Ishikawa (cell line): ENCODE results near the gene SLC39A5.

Experiments
- CEBPB ChIP-seq: IDR thresholded peaks from 2 replicates; pipeline ENCODE4 v1.6.1; 2012
- CREB1 ChIP-seq: IDR thresholded peaks from 2 replicates; pipeline ENCODE4 v1.6.1; 2012; ENCODE audit warnings: low read depth
- EGR1 ChIP-seq: IDR thresholded peaks from 2 replicates; pipeline ENCODE4 v1.6.1; 2012
- FOXM1 ChIP-seq: IDR thresholded peaks from 2 replicates; pipeline ENCODE4 v1.6.1; 2012; ENCODE audit warnings: low read depth, borderline replicate concordance
- RAD21 ChIP-seq: IDR thresholded peaks from 2 replicates; pipeline ENCODE4 v1.6.1; 2012; ENCODE audit warnings: low read depth
- TAF1 ChIP-seq: IDR thresholded peaks from 2 replicates; pipeline ENCODE4 v1.6.1; 2012; ENCODE audit warnings: low read depth, mild to moderate bottlenecking
- TCF12 ChIP-seq: IDR thresholded peaks from 2 replicates; pipeline ENCODE4 v1.6.1; 2012; ENCODE audit warnings: low read depth
- YY1 ChIP-seq: IDR thresholded peaks from 2 replicates; pipeline ENCODE4 v1.6.1; 2012; ENCODE audit warnings: low read depth
- TF ChIP-seq, protein P1 (sequence below): IDR thresholded peaks from 2 replicates; pipeline ENCODE4 v1.6.1; 2012; ENCODE audit warnings: low read depth, mild to moderate bottlenecking
- TF ChIP-seq, protein P2 (sequence below): IDR thresholded peaks from 2 replicates; pipeline ENCODE4 v1.6.1; 2012
- TF ChIP-seq, protein P3 (sequence below): IDR thresholded peaks from 2 replicates; pipeline ENCODE4 v1.6.1; 2012

DNA sequence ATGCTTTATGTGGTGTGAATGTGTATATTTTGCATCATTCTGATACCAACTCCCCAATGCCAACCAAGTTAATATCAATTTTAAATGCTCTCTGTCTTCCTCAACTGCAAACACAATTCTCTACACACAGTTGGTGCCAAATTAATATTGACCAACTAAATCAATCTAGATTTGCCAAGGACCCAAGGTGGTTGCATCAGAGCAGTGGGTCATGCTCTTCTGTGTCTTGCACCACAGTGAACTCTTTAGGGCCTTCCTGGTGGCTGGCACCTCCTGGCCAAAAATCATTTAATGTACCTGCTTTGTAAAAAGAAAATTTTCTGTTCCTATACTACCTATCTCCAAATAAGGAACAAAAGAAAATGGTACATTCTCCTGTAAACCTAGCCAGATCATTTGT is 51.0 kb downstream of the SLC39A5 start:
- TF ChIP-seq EGR1 (no peak), CEBPB (no peak), FOXM1 (no peak), YY1 (no peak), RAD21 (no peak), TAF1 (no peak), TCF12 (no peak), CREB1 (no peak)
- TF ChIP-seq, protein P1, sequence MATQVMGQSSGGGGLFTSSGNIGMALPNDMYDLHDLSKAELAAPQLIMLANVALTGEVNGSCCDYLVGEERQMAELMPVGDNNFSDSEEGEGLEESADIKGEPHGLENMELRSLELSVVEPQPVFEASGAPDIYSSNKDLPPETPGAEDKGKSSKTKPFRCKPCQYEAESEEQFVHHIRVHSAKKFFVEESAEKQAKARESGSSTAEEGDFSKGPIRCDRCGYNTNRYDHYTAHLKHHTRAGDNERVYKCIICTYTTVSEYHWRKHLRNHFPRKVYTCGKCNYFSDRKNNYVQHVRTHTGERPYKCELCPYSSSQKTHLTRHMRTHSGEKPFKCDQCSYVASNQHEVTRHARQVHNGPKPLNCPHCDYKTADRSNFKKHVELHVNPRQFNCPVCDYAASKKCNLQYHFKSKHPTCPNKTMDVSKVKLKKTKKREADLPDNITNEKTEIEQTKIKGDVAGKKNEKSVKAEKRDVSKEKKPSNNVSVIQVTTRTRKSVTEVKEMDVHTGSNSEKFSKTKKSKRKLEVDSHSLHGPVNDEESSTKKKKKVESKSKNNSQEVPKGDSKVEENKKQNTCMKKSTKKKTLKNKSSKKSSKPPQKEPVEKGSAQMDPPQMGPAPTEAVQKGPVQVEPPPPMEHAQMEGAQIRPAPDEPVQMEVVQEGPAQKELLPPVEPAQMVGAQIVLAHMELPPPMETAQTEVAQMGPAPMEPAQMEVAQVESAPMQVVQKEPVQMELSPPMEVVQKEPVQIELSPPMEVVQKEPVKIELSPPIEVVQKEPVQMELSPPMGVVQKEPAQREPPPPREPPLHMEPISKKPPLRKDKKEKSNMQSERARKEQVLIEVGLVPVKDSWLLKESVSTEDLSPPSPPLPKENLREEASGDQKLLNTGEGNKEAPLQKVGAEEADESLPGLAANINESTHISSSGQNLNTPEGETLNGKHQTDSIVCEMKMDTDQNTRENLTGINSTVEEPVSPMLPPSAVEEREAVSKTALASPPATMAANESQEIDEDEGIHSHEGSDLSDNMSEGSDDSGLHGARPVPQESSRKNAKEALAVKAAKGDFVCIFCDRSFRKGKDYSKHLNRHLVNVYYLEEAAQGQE, result no peak
- TF ChIP-seq, protein P2, sequence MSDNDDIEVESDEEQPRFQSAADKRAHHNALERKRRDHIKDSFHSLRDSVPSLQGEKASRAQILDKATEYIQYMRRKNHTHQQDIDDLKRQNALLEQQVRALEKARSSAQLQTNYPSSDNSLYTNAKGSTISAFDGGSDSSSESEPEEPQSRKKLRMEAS, result no peak
- TF ChIP-seq, protein P3, sequence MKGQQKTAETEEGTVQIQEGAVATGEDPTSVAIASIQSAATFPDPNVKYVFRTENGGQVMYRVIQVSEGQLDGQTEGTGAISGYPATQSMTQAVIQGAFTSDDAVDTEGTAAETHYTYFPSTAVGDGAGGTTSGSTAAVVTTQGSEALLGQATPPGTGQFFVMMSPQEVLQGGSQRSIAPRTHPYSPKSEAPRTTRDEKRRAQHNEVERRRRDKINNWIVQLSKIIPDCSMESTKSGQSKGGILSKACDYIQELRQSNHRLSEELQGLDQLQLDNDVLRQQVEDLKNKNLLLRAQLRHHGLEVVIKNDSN, result no peak
